Measurements from ENCODE around the gene CMC2. TPM values are rescaled to one million over a fixed set of nuclear protein-coding genes. Genes with fewer than 3 reads are reported as not detected.

CMC2 gene
- total RNA-seq, 2 experiments from 2014 or later = 89.1 to 99.8 TPM

GRCh38 chr16:80932708-80933095, 74.0 kb downstream of the CMC2 start:
- H3K9me2 ChIP-seq (ENCODE audit: insufficient read depth, low read length) = no peaks in the 10 kb centered on the region
- no peak for DNase-seq (ENCODE audit: low spot score)
- H3K27ac ChIP-seq (ENCODE audit: low read depth, low read length, poor library complexity, severe bottlenecking) = no peak overlapping the region
- no TSS peak for BruUV-seq (replicated peaks)
- no peaks in the 10 kb centered on the region for H4K20me1 ChIP-seq (ENCODE audit: insufficient read depth, low read length)
- TF ChIP-seq, protein P1, sequence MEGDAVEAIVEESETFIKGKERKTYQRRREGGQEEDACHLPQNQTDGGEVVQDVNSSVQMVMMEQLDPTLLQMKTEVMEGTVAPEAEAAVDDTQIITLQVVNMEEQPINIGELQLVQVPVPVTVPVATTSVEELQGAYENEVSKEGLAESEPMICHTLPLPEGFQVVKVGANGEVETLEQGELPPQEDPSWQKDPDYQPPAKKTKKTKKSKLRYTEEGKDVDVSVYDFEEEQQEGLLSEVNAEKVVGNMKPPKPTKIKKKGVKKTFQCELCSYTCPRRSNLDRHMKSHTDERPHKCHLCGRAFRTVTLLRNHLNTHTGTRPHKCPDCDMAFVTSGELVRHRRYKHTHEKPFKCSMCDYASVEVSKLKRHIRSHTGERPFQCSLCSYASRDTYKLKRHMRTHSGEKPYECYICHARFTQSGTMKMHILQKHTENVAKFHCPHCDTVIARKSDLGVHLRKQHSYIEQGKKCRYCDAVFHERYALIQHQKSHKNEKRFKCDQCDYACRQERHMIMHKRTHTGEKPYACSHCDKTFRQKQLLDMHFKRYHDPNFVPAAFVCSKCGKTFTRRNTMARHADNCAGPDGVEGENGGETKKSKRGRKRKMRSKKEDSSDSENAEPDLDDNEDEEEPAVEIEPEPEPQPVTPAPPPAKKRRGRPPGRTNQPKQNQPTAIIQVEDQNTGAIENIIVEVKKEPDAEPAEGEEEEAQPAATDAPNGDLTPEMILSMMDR (conservative IDR thresholded peaks at IDR 0.05; ENCODE audit: low read length) = no peak
- TF ChIP-seq EZH2phosphoT487 (IDR thresholded peaks at IDR 0.05; ENCODE audit: borderline replicate concordance, low read depth, low read length) = no peak
- ChIA-PET POLR2A (no interaction called here), CTCF (ENCODE audit: unreplicated experiment) (no interaction called here)
- H3K36me3 ChIP-seq (ENCODE audit: insufficient read depth, low read length) = no peaks in the 10 kb centered on the region
- no peak overlapping the region for H2AFZ ChIP-seq (ENCODE audit: low read length)
- no peaks in the 10 kb centered on the region for H3K79me2 ChIP-seq (ENCODE audit: insufficient read depth, low read depth, low read length)
- H3K4me3 ChIP-seq (ENCODE audit: low read depth, low read length, poor library complexity, severe bottlenecking) = no peak overlapping the region
- H3K4me1 ChIP-seq (ENCODE audit: insufficient read depth, low read length, poor library complexity, severe bottlenecking) = no peaks in the 10 kb centered on the region
- H3K4me2 ChIP-seq (ENCODE audit: low read length) = no peak overlapping the region
- intact Hi-C loops (cut with micrococcal nuclease; ENCODE audit: unreplicated experiment) = no loop called here
- H3K9me3 ChIP-seq (ENCODE audit: low read length) = no peaks in the 10 kb centered on the region

GRCh38 chr16:80931801-80932707, 74.6 kb downstream of the CMC2 start:
- Histone ChIP-seq H3K79me2 (ENCODE audit: insufficient read depth, low read depth, low read length) (no peaks in the 10 kb centered on the region), H3K9me2 (ENCODE audit: insufficient read depth, low read length) (no peaks in the 10 kb centered on the region), H4K20me1 (ENCODE audit: insufficient read depth, low read length) (no peaks in the 10 kb centered on the region), H3K4me2 (ENCODE audit: low read length) (no peak overlapping the region), H3K27ac (ENCODE audit: low read depth, low read length, poor library complexity, severe bottlenecking) (no peak overlapping the region), H2AFZ (ENCODE audit: low read length) (no peak overlapping the region), H3K36me3 (ENCODE audit: insufficient read depth, low read length) (no peaks in the 10 kb centered on the region), H3K9me3 (ENCODE audit: low read length) (no peaks in the 10 kb centered on the region), H3K4me3 (ENCODE audit: low read depth, low read length, poor library complexity, severe bottlenecking) (no peak overlapping the region), H3K4me1 (ENCODE audit: insufficient read depth, low read length, poor library complexity, severe bottlenecking) (no peaks in the 10 kb centered on the region)
- no peak for DNase-seq (ENCODE audit: low spot score)
- CTCF ChIA-PET (ENCODE audit: unreplicated experiment) = no interaction called here
- POLR2A ChIA-PET = no interaction called here
- TF ChIP-seq EZH2phosphoT487 (IDR thresholded peaks at IDR 0.05; ENCODE audit: borderline replicate concordance, low read depth, low read length) = no peak
- TF ChIP-seq, protein P1 (conservative IDR thresholded peaks at IDR 0.05; ENCODE audit: low read length) = no peak
- no TSS peak for BruUV-seq (replicated peaks)
- intact Hi-C loops (cut with micrococcal nuclease; ENCODE audit: unreplicated experiment) = no loop called here

DNA sequence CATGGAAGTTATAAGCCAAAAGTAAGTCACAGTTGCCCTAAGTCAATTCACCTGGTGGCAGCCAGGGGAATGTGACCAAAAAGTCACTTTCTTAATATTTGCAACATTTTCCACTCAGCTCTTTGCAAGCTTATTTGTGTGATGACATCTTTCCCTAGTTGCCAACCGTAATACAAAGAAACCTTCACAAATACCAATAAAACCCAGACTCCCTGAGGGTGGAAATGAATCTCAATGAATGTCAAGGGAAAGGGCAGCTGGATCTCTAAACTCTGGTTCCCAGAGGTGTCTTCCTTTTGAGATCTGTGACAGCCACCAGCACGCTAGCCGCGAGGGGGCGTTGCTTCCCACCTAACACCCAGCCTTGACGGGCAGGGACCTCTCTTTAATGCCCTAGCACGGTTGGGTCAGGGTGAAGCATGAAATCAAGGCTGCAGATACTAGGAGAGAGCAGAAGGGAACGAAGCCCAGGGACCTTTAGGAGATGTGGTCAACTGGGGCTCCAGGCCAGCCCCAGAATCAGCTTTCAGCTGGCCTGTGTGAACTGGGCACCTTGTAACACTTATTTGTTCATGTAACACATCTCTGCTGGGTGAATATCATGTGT, 82.2 kb downstream of the CMC2 start:
- BruUV-seq (replicated peaks) = no TSS peak
- Histone ChIP-seq H3K27ac (ENCODE audit: low read depth, low read length, poor library complexity, severe bottlenecking) (no peak overlapping the region), H4K20me1 (ENCODE audit: insufficient read depth, low read length) (no peaks in the 10 kb centered on the region), H3K4me1 (ENCODE audit: insufficient read depth, low read length, poor library complexity, severe bottlenecking) (no peaks in the 10 kb centered on the region), H3K4me3 (ENCODE audit: low read depth, low read length, poor library complexity, severe bottlenecking) (no peak overlapping the region), H3K9me3 (ENCODE audit: low read length) (no peaks in the 10 kb centered on the region), H3K9me2 (ENCODE audit: insufficient read depth, low read length) (no peaks in the 10 kb centered on the region), H3K79me2 (ENCODE audit: insufficient read depth, low read depth, low read length) (no peaks in the 10 kb centered on the region), H3K4me2 (ENCODE audit: low read length) (no peak overlapping the region), H3K36me3 (ENCODE audit: insufficient read depth, low read length) (no peaks in the 10 kb centered on the region), H2AFZ (ENCODE audit: low read length) (no peak overlapping the region)
- ChIA-PET POLR2A (interaction anchor here (1.1 kb wide), 1 partner anchor 30 kb away, joined by 3 read pairs; no protein-coding TSS in a partner anchor), CTCF (ENCODE audit: unreplicated experiment) (no interaction called here)
- intact Hi-C loops (cut with micrococcal nuclease; ENCODE audit: unreplicated experiment) = no loop called here
- TF ChIP-seq, protein P1 (conservative IDR thresholded peaks at IDR 0.05; ENCODE audit: low read length) = peak; percentile 64
- no peak for TF ChIP-seq EZH2phosphoT487 (IDR thresholded peaks at IDR 0.05; ENCODE audit: borderline replicate concordance, low read depth, low read length)
- DNase-seq (ENCODE audit: low spot score) = peak; percentile 12

Data from OCI-LY7 (cell line).